Measurements from ENCODE around the gene MAPK8.

GRCh38 chr10:48459270-48460150 is 153.0 kb downstream of the MAPK8 start:
- TF ChIP-seq YY1 (IDR thresholded peaks at IDR 0.05; ENCODE audit: insufficient read depth, insufficient read length) (no peak), ZNF274 (IDR thresholded peaks at IDR 0.05; ENCODE audit: low read depth, low read length) (no peak), SUZ12 (IDR thresholded peaks at IDR 0.05; ENCODE audit: extremely low read depth, insufficient read depth, insufficient read length) (no peak)
